HG03457 (cell line): ENCODE measurements around the gene LAMTOR5.
A peak's percentile ranks its signal among the peaks of the same experiment; 100 is the strongest.
"Not testable (repeated sequence)": the region's sequence is repeated elsewhere in the genome, so short reads cannot be mapped to it uniquely, and the experiment has no call there.

ENCODE experiments used
- ATAC-seq: cut with Tn5 transposase; IDR thresholded peaks from one replicate; pipeline ENCODE4 v1.9.1; 2021; ENCODE audit warnings: moderate number of reproducible peaks; ENCODE audit not compliant: unreplicated experiment

LAMTOR5 gene

GRCh38 chr1:110407260-110408210 lies at the start of gene LAMTOR5:
Gene LAMTOR5, minus strand, starts transcription at chr1:110407694. Its CDS starts 74 bp downstream, at chr1:110407620.
- ATAC-seq: peak; percentile 75

GRCh38 chr1:110457206-110457605 lies 49.7 kb upstream of the LAMTOR5 start:
- ATAC-seq: no peak

- no peak for ATAC-seq
Measured at GRCh38 chr1:110455151-110455550, 47.7 kb upstream of the LAMTOR5 start.

- ATAC-seq: no peak
Measured at GRCh38 chr1:110454328-110454727, 46.8 kb upstream of the LAMTOR5 start.

GRCh38 chr1:110453829-110454228 lies 46.3 kb upstream of the LAMTOR5 start:
- no peak for ATAC-seq

GRCh38 chr1:110452330-110452729 lies 44.8 kb upstream of the LAMTOR5 start:
- no peak for ATAC-seq

- ATAC-seq: no peak
Measured at GRCh38 chr1:110450929-110451328, 43.4 kb upstream of the LAMTOR5 start, which contains the start of gene PROK1. Gene PROK1, plus strand, starts transcription at chr1:110451149. Its CDS starts 68 bp downstream, at chr1:110451217.

- ATAC-seq: no peak
Measured at GRCh38 chr1:110449661-110450651, 42.5 kb upstream of the LAMTOR5 start.

- ATAC-seq: no peak
Measured at GRCh38 chr1:110444561-110444960, 37.1 kb upstream of the LAMTOR5 start.

- ATAC-seq: no peak
Measured at GRCh38 chr1:110443451-110443850, 36.0 kb upstream of the LAMTOR5 start.

GRCh38 chr1:110441888-110442287 lies 34.4 kb upstream of the LAMTOR5 start:
- ATAC-seq: no peak

- no peak for ATAC-seq
Measured at GRCh38 chr1:110440877-110441276, 33.4 kb upstream of the LAMTOR5 start.

GRCh38 chr1:110439873-110440272 lies 32.4 kb upstream of the LAMTOR5 start:
- ATAC-seq: not testable (repeated sequence)

- ATAC-seq: no peak
Measured at GRCh38 chr1:110438893-110439292, 31.4 kb upstream of the LAMTOR5 start.

- ATAC-seq: not testable (repeated sequence)
Measured at GRCh38 chr1:110437645-110438299, 30.3 kb upstream of the LAMTOR5 start.

- no peak for ATAC-seq
Measured at GRCh38 chr1:110436635-110437034, 29.1 kb upstream of the LAMTOR5 start.

- ATAC-seq: no peak
Measured at GRCh38 chr1:110434946-110435345, 27.5 kb upstream of the LAMTOR5 start.

GRCh38 chr1:110433803-110434202 lies 26.3 kb upstream of the LAMTOR5 start:
- ATAC-seq: no peak

- no peak for ATAC-seq
Measured at GRCh38 chr1:110433213-110433612, 25.7 kb upstream of the LAMTOR5 start.

GRCh38 chr1:110430901-110431300 lies 23.4 kb upstream of the LAMTOR5 start:
- no peak for ATAC-seq

- no peak for ATAC-seq
Measured at GRCh38 chr1:110430366-110430765, 22.9 kb upstream of the LAMTOR5 start.
